ENCODE results near the gene MEGF11. TPM values are rescaled to one million over a fixed set of nuclear protein-coding genes. Genes with fewer than 3 reads are reported as not detected.

MEGF11 gene
- polyA plus RNA-seq, 2 of the 4 experiments (the other 2 are of a cell fraction), result 0.25 to 0.31 TPM

DNA sequence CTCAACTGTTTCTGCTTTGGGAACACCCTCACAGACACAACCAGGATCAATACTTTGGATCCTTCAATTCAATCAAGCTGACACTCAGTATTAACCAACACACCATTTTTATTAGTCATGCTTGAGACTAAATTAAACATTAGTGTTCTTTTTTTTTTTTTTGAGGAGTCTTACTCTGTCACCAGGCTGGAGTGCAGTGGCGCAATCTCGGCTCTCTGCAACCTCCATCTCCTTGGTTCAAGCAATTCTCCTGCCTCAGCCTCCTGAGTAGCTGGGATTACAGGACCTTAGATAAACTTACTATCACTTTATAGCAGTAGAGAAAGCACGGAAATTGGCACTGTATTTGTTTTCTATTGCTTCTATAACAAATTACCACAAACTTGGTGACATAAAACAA lies 386.3 kb downstream of the MEGF11 start (continued):
- TF ChIP-seq, protein P1, sequence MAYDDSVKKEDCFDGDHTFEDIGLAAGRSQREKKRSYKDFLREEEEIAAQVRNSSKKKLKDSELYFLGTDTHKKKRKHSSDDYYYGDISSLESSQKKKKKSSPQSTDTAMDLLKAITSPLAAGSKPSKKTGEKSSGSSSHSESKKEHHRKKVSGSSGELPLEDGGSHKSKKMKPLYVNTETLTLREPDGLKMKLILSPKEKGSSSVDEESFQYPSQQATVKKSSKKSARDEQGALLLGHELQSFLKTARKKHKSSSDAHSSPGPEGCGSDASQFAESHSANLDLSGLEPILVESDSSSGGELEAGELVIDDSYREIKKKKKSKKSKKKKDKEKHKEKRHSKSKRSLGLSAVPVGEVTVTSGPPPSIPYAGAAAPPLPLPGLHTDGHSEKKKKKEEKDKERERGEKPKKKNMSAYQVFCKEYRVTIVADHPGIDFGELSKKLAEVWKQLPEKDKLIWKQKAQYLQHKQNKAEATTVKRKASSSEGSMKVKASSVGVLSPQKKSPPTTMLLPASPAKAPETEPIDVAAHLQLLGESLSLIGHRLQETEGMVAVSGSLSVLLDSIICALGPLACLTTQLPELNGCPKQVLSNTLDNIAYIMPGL (CRISPR knock-in tag; IDR thresholded peaks at IDR 0.05; ENCODE audit: borderline replicate concordance), result no peak

DNA sequence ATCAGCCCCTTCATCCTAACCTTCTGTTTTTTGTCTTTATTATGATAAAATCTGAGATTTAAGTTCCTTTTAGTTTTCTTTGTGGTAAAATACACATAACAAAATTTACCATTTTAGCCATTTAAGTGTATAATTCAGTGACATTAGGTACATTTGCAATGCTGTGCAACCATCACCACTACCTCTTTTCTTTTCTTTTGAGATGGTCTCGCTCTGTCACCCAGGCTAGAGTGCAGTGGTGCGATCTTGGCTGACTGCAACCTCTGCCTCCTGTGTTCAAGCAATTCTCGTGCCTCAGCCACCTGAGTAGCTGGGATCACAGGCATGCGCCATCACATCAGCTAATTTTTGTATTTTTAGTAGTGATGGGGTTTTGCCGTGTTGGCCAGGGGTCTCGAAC lies 390.4 kb downstream of the MEGF11 start:
- Histone ChIP-seq H3K9me3 (no peaks in the 10 kb centered on the region), H3K27ac (0 out of 6 replicates have a peak overlapping the region, but pooled peaks of 1 of the 2 experiments have one; percentile 29), H3K4me2 (peak overlapping the region; percentile 27; the same call in 2 of the 3 replicates), H3K4me3 (no peak overlapping the region), H3K4me1 (0 out of 3 replicates have a peak, but pooled peaks cover 5% of the 10 kb centered on the region)
- no peak for TF ChIP-seq ESRRA (IDR thresholded peaks at IDR 0.05; ENCODE audit: borderline replicate concordance, low read length)
- TF ChIP-seq, protein P2, sequence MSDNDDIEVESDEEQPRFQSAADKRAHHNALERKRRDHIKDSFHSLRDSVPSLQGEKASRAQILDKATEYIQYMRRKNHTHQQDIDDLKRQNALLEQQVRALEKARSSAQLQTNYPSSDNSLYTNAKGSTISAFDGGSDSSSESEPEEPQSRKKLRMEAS (IDR thresholded peaks at IDR 0.05), result no peak
- ATAC-seq (no peak), FAIRE-seq (no peak), DNase-seq (ENCODE audit: low read depth in 1 of 2, low spot score in 1 of 2) (no peak)
- 87% methylated on average over 6 of the region's 6 CpGs for WGBS (ENCODE audit: missing lambda C conversion rate)
- ChIA-PET CTCF (interaction anchor here (1.0 to 3.4 kb wide), 14 partner anchors 12 to 424 kb away, joined by 3 to 7 read pairs (median 4); partner anchors contain the start of genes INTS14 and SLC24A1), POLR2A (no interaction called here)

DNA sequence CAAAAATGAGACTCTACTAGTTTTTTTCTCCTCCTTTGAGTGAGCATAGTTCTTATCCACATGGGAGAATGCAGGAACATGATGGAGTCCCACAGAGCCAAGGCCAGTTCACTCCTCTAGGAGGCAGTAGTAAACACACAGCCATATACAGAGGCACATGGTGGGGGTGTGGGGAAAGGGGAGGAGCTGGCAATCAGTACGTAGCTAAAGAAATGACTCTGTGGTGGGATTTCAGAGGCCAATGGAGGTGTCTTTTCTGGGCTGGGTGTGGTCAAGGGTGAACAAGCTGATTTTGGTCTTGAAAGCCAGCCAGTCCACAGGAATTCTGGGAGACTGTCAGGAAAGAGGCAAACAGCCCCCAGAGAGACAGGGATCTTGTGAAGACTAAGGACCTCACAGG lies 390.9 kb downstream of the MEGF11 start:
- TF ChIP-seq FOSB (CRISPR knock-in tag; IDR thresholded peaks at IDR 0.05), result no peak
- peak; percentile 26 to 32; a peak in 3 of 5 replicates for TF ChIP-seq RAD21 (conservative IDR thresholded peaks at IDR 0.05 in 1 of 2, IDR thresholded peaks at IDR 0.05 in 1 of 2)
- no peak for TF ChIP-seq KDM1A (IDR thresholded peaks at IDR 0.05; ENCODE audit: low read depth)
- TF ChIP-seq, protein P2 (IDR thresholded peaks at IDR 0.05), result peak; percentile 92
- 0 out of 3 replicates have a peak, but pooled peaks have one; percentile 26 for TF ChIP-seq SMC3 (IDR thresholded peaks at IDR 0.05)
- TF ChIP-seq JUN (IDR thresholded peaks at IDR 0.05), result no peak
- TF ChIP-seq MAFK (IDR thresholded peaks at IDR 0.05; ENCODE audit: partially characterized antibody), result no peak
- TF ChIP-seq RCOR1 (IDR thresholded peaks at IDR 0.05; ENCODE audit: low read depth, low read length), result no peak
- TF ChIP-seq BHLHE40 (IDR thresholded peaks at IDR 0.05; ENCODE audit: low read depth, low read length), result no peak
- no peak for TF ChIP-seq TFCP2L1 (CRISPR knock-in tag; IDR thresholded peaks at IDR 0.05)
- no peak for TF ChIP-seq FOSL2 (IDR thresholded peaks at IDR 0.05)
- no peak for TF ChIP-seq FOSL2 (CRISPR knock-in tag; IDR thresholded peaks at IDR 0.05)
- 0 out of 2 replicates have a peak, but pooled peaks have one; percentile 22 for TF ChIP-seq EHMT2 (IDR thresholded peaks at IDR 0.05; ENCODE audit: low read depth)
- TF ChIP-seq, protein P3, sequence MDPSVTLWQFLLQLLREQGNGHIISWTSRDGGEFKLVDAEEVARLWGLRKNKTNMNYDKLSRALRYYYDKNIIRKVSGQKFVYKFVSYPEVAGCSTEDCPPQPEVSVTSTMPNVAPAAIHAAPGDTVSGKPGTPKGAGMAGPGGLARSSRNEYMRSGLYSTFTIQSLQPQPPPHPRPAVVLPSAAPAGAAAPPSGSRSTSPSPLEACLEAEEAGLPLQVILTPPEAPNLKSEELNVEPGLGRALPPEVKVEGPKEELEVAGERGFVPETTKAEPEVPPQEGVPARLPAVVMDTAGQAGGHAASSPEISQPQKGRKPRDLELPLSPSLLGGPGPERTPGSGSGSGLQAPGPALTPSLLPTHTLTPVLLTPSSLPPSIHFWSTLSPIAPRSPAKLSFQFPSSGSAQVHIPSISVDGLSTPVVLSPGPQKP (IDR thresholded peaks at IDR 0.05; ENCODE audit: low read depth, low read length), result no peak
- TF ChIP-seq, protein P4, sequence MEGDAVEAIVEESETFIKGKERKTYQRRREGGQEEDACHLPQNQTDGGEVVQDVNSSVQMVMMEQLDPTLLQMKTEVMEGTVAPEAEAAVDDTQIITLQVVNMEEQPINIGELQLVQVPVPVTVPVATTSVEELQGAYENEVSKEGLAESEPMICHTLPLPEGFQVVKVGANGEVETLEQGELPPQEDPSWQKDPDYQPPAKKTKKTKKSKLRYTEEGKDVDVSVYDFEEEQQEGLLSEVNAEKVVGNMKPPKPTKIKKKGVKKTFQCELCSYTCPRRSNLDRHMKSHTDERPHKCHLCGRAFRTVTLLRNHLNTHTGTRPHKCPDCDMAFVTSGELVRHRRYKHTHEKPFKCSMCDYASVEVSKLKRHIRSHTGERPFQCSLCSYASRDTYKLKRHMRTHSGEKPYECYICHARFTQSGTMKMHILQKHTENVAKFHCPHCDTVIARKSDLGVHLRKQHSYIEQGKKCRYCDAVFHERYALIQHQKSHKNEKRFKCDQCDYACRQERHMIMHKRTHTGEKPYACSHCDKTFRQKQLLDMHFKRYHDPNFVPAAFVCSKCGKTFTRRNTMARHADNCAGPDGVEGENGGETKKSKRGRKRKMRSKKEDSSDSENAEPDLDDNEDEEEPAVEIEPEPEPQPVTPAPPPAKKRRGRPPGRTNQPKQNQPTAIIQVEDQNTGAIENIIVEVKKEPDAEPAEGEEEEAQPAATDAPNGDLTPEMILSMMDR (IDR thresholded peaks at IDR 0.05), result peak; percentile 51
- TF ChIP-seq RNF2 (IDR thresholded peaks at IDR 0.05; ENCODE audit: borderline replicate concordance, low read depth), result no peak
- no peak for TF ChIP-seq CHD4 (IDR thresholded peaks at IDR 0.05; ENCODE audit: borderline replicate concordance)
- TF ChIP-seq, protein P5, sequence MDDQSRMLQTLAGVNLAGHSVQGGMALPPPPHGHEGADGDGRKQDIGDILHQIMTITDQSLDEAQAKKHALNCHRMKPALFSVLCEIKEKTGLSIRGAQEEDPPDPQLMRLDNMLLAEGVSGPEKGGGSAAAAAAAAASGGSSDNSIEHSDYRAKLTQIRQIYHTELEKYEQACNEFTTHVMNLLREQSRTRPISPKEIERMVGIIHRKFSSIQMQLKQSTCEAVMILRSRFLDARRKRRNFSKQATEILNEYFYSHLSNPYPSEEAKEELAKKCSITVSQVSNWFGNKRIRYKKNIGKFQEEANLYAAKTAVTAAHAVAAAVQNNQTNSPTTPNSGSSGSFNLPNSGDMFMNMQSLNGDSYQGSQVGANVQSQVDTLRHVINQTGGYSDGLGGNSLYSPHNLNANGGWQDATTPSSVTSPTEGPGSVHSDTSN (IDR thresholded peaks at IDR 0.05), result no peak
- TF ChIP-seq, protein P1 (CRISPR knock-in tag; IDR thresholded peaks at IDR 0.05; ENCODE audit: borderline replicate concordance), result no peak
- TF ChIP-seq EHF (CRISPR knock-in tag; IDR thresholded peaks at IDR 0.05), result no peak
- no peak for TF ChIP-seq CBX8 (IDR thresholded peaks at IDR 0.05)
- TF ChIP-seq MYC (IDR thresholded peaks at IDR 0.05; ENCODE audit: borderline replicate concordance, low read length), result peak; percentile 83; the same call in 1 of the 2 replicates
- ATAC-seq, result peak; percentile 97 to 99
- Histone ChIP-seq H3K4me3 (no peak overlapping the region), H3K9me3 (no peaks in the 10 kb centered on the region), H3K4me2 (peak overlapping the region; percentile 27; the same call in 2 of the 3 replicates), H3K27ac (0 out of 6 replicates have a peak overlapping the region, but pooled peaks of 1 of the 2 experiments have one; percentile 29), H3K4me1 (0 out of 3 replicates have a peak, but pooled peaks cover 5% of the 10 kb centered on the region)
- WGBS (ENCODE audit: missing lambda C conversion rate), result 11% methylated on average over 1 of the region's 1 CpG
- peak; percentile 82 to 92 for DNase-seq (ENCODE audit: low read depth in 1 of 2, low spot score in 1 of 2)
- CTCF ChIA-PET, result interaction anchor here (1.0 to 3.4 kb wide), 15 partner anchors 12 to 424 kb away, joined by 3 to 7 read pairs (median 4); partner anchors contain the start of genes INTS14 and SLC24A1
- POLR2A ChIA-PET, result no interaction called here
- FAIRE-seq, result peak; percentile 86
